HCT116 (cell line): ENCODE measurements around the gene MARCHF6. TPM values are rescaled to one million over a fixed set of nuclear protein-coding genes. Genes with fewer than 3 reads are reported as not detected.

ENCODE experiments used
- ATAC-seq: fragments of 200-7000 bp; cut with Tn5 transposase; 2 replicates; pipeline ENCODE4 v1.9.1; 2020; ENCODE audit warnings: mild to moderate bottlenecking, moderate library complexity
- BruUV-seq: library from RNA; stranded (reverse); fragments of 400-500 nt; replicated peaks from 2 replicates; lab custom pipeline; 2021; lab: Mats Ljungman, UMichigan
- CTCF ChIA-PET: fragments of 300-600 bp; sonication (Branson Sonifier 250); formaldehyde crosslinking; loops from one replicate; lab custom pipeline; 2021; ENCODE audit warnings: antibody characterized with exemption; lab: Charles Lee
- POLR2A ChIA-PET: fragments of 300-600, 350-600 bp; sonication (Branson Sonifier 250); formaldehyde crosslinking; loops from one replicate; lab custom pipeline; 2021; ENCODE audit warnings: antibody characterized with exemption; lab: Charles Lee
- RAD21 ChIA-PET, 2 experiments: fragments of 300-600 bp; sonication (Branson Sonifier 250); formaldehyde crosslinking; loops; one replicate each; lab custom pipeline; 2023; ENCODE audit warnings: low total read pairs in 2 of 2; ENCODE audit not compliant: uncharacterized antibody in 2 of 2, unreplicated experiment in 2 of 2, low non-redundant PET in 1 of 2; lab: Charles Lee
- DNase-seq: peaks from one replicate; pipeline ENCODE4 v3.0.0-alpha.2; 2010; ENCODE audit warnings: low read depth, low spot score
- H2AFZ ChIP-seq: fragments of 200-600 bp; shearing (Covaris generic), sonication (generic); 2 replicates; pipeline ENCODE4 v1.6.1; 2017; ENCODE audit warnings: low read depth, mixed run types, mixed read lengths, antibody characterized with exemption, low read length; ENCODE audit not compliant: poor library complexity, severe bottlenecking
- H3K27ac ChIP-seq: 2 replicates; pipeline ENCODE4 v1.5.1; 2012; ENCODE audit warnings: low read depth, low read length
- H3K27me3 ChIP-seq: fragments of 200-600 bp; sonication (generic); 2 replicates; pipeline ENCODE4 v1.6.1; 2016; ENCODE audit warnings: mixed run types, low read length, mixed read lengths; ENCODE audit not compliant: insufficient read depth
- H3K36me3 ChIP-seq, 2 experiments: fragments of 200-500 bp in 1 of 2; fragments of 200-600 bp in 1 of 2; sonication (Bioruptor generic) in 1 of 2; sonication (generic) in 1 of 2; 2 replicates each; pipeline versions ENCODE4 v1.5.1 to v1.6.1; 2014 to 2016; ENCODE audit warnings: low read length in 2 of 2, inconsistent platforms in 1 of 2, mixed read lengths in 1 of 2, mixed run types in 1 of 2; ENCODE audit not compliant: insufficient read depth in 2 of 2, control insufficient read depth in 1 of 2
- H3K4me1 ChIP-seq, 2 experiments: fragments of 200-600 bp in 1 of 2; sonication (generic) in 1 of 2; 2 replicates each; pipeline versions ENCODE4 v1.5.1 to v1.6.1; 2012 to 2017; ENCODE audit warnings: low read length in 2 of 2, inconsistent platforms in 1 of 2, mild to moderate bottlenecking in 1 of 2, mixed read lengths in 1 of 2, mixed run types in 1 of 2, moderate library complexity in 1 of 2; ENCODE audit not compliant: insufficient read depth in 2 of 2, control insufficient read depth in 1 of 2
- H3K4me2 ChIP-seq: fragments of 200-600 bp; sonication (generic); 2 replicates; pipeline ENCODE4 v1.6.1; 2017; ENCODE audit warnings: mixed run types, low read length, mixed read lengths
- H3K4me3 ChIP-seq, 2 experiments: fragments of 200-600 bp in 1 of 2; sonication (generic) in 1 of 2; replicated peaks in 1 of 2; 2 replicates each; pipeline ENCODE4 v1.5.1; 2011 to 2016; ENCODE audit warnings: low read length in 2 of 2, control low read depth in 1 of 2, low read depth in 1 of 2, mild to moderate bottlenecking in 1 of 2, mixed read lengths in 1 of 2, mixed run types in 1 of 2
- H3K79me2 ChIP-seq: fragments of 200-600 bp; sonication (generic); 2 replicates; pipeline ENCODE4 v1.6.1; 2017; ENCODE audit warnings: mild to moderate bottlenecking, mixed run types, low read length, moderate library complexity, mixed read lengths; ENCODE audit not compliant: insufficient read depth
- H3K9ac ChIP-seq: fragments of 200-600 bp; sonication (generic); 2 replicates; pipeline ENCODE4 v1.6.1; 2016; ENCODE audit warnings: low read length, mixed read lengths
- H3K9me2 ChIP-seq: fragments of 200-600 bp; sonication (generic), shearing (Covaris generic); 2 replicates; pipeline ENCODE4 v1.6.1; 2017; ENCODE audit warnings: mixed run types, mild to moderate bottlenecking, moderate library complexity; ENCODE audit not compliant: insufficient read depth
- H3K9me3 ChIP-seq, 2 experiments: fragments of 200-500 bp in 1 of 2; fragments of 200-600 bp in 1 of 2; sonication (Bioruptor generic) in 1 of 2; sonication (generic) in 1 of 2; 2 replicates each; pipeline ENCODE4 v1.6.1; 2014 to 2017; ENCODE audit warnings: low read length in 2 of 2, mixed read lengths in 2 of 2, inconsistent platforms in 1 of 2, low read depth in 1 of 2, mild to moderate bottlenecking in 1 of 2, mixed run types in 1 of 2, moderate library complexity in 1 of 2; ENCODE audit not compliant: control insufficient read depth in 1 of 2, insufficient read depth in 1 of 2
- H4K20me1 ChIP-seq: fragments of 200-600 bp; sonication (generic), shearing (Covaris generic); 2 replicates; pipeline ENCODE4 v1.6.1; 2017; ENCODE audit warnings: mixed run types, mild to moderate bottlenecking, moderate library complexity; ENCODE audit not compliant: insufficient read depth
- ATF3 ChIP-seq: IDR thresholded peaks from 2 replicates; pipeline ENCODE4 v1.6.1; 2012
- CBX3 ChIP-seq: IDR thresholded peaks from 2 replicates; pipeline ENCODE4 v1.6.1; 2012; ENCODE audit warnings: low read depth
- CEBPB ChIP-seq: IDR thresholded peaks from 2 replicates; pipeline ENCODE4 v1.6.1; 2012; ENCODE audit warnings: low read depth
- CTCF ChIP-seq, 3 experiments: fragments of 200-600 bp in 1 of 3; sonication (generic) in 1 of 3; IDR thresholded peaks in 2 of 3; conservative IDR thresholded peaks in 1 of 3; 2 replicates each; pipeline ENCODE4 v1.5.1; 2012 to 2017; ENCODE audit warnings: low read depth in 2 of 3, low read length in 2 of 3, antibody characterized with exemption in 1 of 3, borderline replicate concordance in 1 of 3, control low read depth in 1 of 3, mild to moderate bottlenecking in 1 of 3, mixed read lengths in 1 of 3, mixed run types in 1 of 3, moderate library complexity in 1 of 3; ENCODE audit not compliant: insufficient read depth in 1 of 3
- EGR1 ChIP-seq: IDR thresholded peaks from 2 replicates; pipeline ENCODE4 v1.6.1; 2012; ENCODE audit warnings: low read depth
- ELF1 ChIP-seq: IDR thresholded peaks from 2 replicates; pipeline ENCODE4 v1.6.1; 2012; ENCODE audit warnings: low read depth, borderline replicate concordance
- EZH2 ChIP-seq: fragments of 200-600 bp; sonication (generic); IDR thresholded peaks from 2 replicates; pipeline ENCODE4 v1.6.1; 2017; ENCODE audit warnings: antibody characterized with exemption, mixed run types
- FOSL1 ChIP-seq: IDR thresholded peaks from 2 replicates; pipeline ENCODE4 v1.6.1; 2012; ENCODE audit warnings: low read depth
- JUND ChIP-seq: IDR thresholded peaks from 2 replicates; pipeline ENCODE4 v1.6.1; 2012
- MAX ChIP-seq: IDR thresholded peaks from 2 replicates; pipeline ENCODE4 v1.6.1; 2012
- POLR2A ChIP-seq: IDR thresholded peaks from 2 replicates; pipeline ENCODE4 v1.7.0; 2011; ENCODE audit warnings: borderline replicate concordance; ENCODE audit not compliant: insufficient read depth, insufficient read length; ENCODE audit errors: extremely low read depth
- RAD21 ChIP-seq: IDR thresholded peaks from 2 replicates; pipeline ENCODE4 v1.6.1; 2012; ENCODE audit warnings: low read depth, mild to moderate bottlenecking
- SIN3A ChIP-seq: IDR thresholded peaks from 2 replicates; pipeline ENCODE4 v1.6.1; 2012; ENCODE audit warnings: low read depth
- TCF7L2 ChIP-seq: IDR thresholded peaks from 2 replicates; pipeline ENCODE4 v1.7.0; 2011; ENCODE audit warnings: borderline replicate concordance, inconsistent platforms; ENCODE audit not compliant: insufficient read depth, insufficient read length; ENCODE audit errors: extremely low read depth
- YY1 ChIP-seq: IDR thresholded peaks from 2 replicates; pipeline ENCODE4 v1.6.1; 2011; ENCODE audit warnings: low read length, low read depth, moderate library complexity, mild to moderate bottlenecking; ENCODE audit not compliant: insufficient replicate concordance; ENCODE audit errors: extremely low read depth
- ZNF274 ChIP-seq: fragments of 200-500 bp; sonication (Bioruptor generic); IDR thresholded peaks from 2 replicates; pipeline ENCODE4 v1.6.1; 2014; ENCODE audit warnings: mild to moderate bottlenecking, low read depth, low read length, inconsistent platforms
- intact Hi-C: fragments of 100-400 bp; cut with micrococcal nuclease; formaldehyde crosslinking; loops from 2 replicates; pipeline ENCODE4 v1.10.0; 2022
- total RNA-seq: library from RNA; stranded (reverse); gene quantifications from one replicate; pipeline ENCODE4 v1.2.1, GENCODE V29; 2021; ENCODE audit not compliant: unreplicated experiment

Gene MARCHF6
- total RNA-seq, 1 experiment from 2014 or later, result 144 TPM

GRCh38 chr5:10348258-10348657, 5.2 kb upstream of the MARCHF6 start (continued):
- TF ChIP-seq ATF3 (no peak), CTCF (IDR thresholded peaks at IDR 0.05 in 2 of 3, conservative IDR thresholded peaks at IDR 0.05 in 1 of 3; ENCODE audit: borderline replicate concordance in 1 of 3, insufficient read depth in 1 of 3, low read depth in 2 of 3, low read length in 2 of 3) (no peak), FOSL1 (no peak), YY1 (no peak), POLR2A (no peak)
- TF ChIP-seq, all 23 proteins: peak for 0

- CTCF ChIA-PET, result no interaction called here
- Histone ChIP-seq H3K27ac (no peak overlapping the region), H3K9me3 (no peaks in the 10 kb centered on the region), H4K20me1 (no peaks in the 10 kb centered on the region; the same call in 1 of the 2 replicates), H3K9me2 (no peaks in the 10 kb centered on the region), H3K9ac (no peak overlapping the region), H3K4me3 (no peak overlapping the region), H2AFZ (no peak overlapping the region), H3K4me1 (peaks cover 17 to 24% of the 10 kb centered on the region in 2 experiments), H3K27me3 (no peaks in the 10 kb centered on the region), H3K4me2 (no peak overlapping the region), H3K79me2 (peaks cover 32% of the 10 kb centered on the region), H3K36me3 (no peaks in the 10 kb centered on the region; a peak in 1 of 4 replicates)
- POLR2A ChIA-PET, result no interaction called here
- no TSS peak for BruUV-seq
- ATAC-seq (no peak), DNase-seq (no peak)
- intact Hi-C loops, result no loop called here
- RAD21 ChIA-PET, result no interaction called here
- no peak for TF ChIP-seq ELF1
- TF ChIP-seq ZNF274, result no peak
- TF ChIP-seq SIN3A, result no peak
- TF ChIP-seq MAX, result no peak
- TF ChIP-seq ATF3, result no peak
- no peak for TF ChIP-seq TCF7L2
- TF ChIP-seq CTCF (IDR thresholded peaks at IDR 0.05 in 2 of 3, conservative IDR thresholded peaks at IDR 0.05 in 1 of 3; ENCODE audit: borderline replicate concordance in 1 of 3, insufficient read depth in 1 of 3, low read depth in 2 of 3, low read length in 2 of 3), result no peak
- TF ChIP-seq EZH2, result no peak
- no peak for TF ChIP-seq JUND
- no peak for TF ChIP-seq CBX3
- TF ChIP-seq CEBPB, result no peak
- no peak for TF ChIP-seq EGR1
- TF ChIP-seq RAD21, result no peak
These were observed 2.1 kb upstream of the MARCHF6 start for GRCh38 chr5:10351199-10351905.
